AG04449 (cell line): ENCODE measurements around the gene GTF2I.
"Not testable (repeated sequence)": the region's sequence is repeated elsewhere in the genome, so short reads cannot be mapped to it uniquely, and the experiment has no call there.

Experiments
- CTCF ChIA-PET: fragments of 350-600 bp; formaldehyde crosslinking; extraction: SDS; loops from one replicate; lab custom pipeline; 2021; ENCODE audit warnings: antibody characterized with exemption; lab: Yijun Ruan, JAX
- POLR2A ChIA-PET: fragments of 400-600, 350-600 bp; formaldehyde crosslinking; extraction: SDS; loops from one replicate; lab custom pipeline; 2020; ENCODE audit warnings: antibody characterized with exemption, inconsistent platforms; lab: Yijun Ruan, JAX
- DNase-seq: peaks from one replicate; pipeline ENCODE4 v3.0.0-alpha.2; 2010; ENCODE audit warnings: low read depth, low spot score
- H3K4me3 ChIP-seq: 2 replicates; pipeline ENCODE4 v1.5.1; 2011; ENCODE audit warnings: low read depth, mild to moderate bottlenecking, control low read depth, low read length

Gene GTF2I

DNA sequence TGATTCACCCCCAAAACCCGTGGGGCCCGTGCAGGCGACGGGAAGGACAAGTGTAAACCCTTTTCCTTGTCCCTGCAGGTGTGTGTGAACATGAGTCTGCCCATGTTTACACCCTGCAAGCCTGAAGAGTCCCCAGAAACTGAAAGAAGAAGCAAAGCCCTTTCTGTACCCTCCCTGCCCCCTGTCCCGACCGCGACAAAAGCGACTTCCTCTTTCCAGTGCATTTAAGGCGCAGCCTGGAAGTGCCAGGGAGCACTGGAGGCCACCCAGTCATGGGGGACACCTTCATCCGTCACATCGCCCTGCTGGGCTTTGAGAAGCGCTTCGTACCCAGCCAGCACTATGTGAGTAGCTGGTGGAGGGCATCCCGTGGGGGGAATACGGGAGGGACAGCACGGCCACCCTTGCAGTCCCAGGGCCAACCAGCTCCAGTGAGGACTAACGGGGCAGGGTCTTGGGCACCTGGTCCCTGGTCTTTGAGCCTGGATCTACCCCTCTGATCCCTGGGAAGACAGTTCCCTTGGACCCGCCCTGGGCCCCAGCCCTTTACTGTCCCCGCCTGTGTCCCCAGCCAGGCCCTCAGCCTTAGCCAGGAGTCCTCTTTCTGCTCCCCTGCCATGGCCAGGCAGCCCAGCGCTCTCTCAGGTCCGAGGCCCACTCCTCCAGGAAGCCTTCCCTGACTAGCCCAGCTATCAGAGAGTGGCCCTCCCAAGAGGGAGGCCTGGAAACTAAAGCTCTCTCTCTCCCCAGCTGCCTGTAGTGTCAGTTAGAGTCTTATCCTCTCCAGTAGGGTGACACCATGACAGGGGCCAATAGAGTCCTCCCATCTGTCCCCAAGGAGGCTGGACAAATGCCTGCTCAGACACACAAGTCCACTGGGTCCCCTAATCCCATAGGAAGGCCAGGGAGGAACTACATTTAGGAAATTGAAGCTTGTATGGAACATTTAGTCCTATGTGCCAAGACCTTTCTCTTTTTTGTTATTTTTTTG lies 116.5 kb downstream of the GTF2I start, which contains the start of gene NCF1:
Gene NCF1 (plus strand): TSS at position 252 of the 991 bp plus-strand sequence. CDS start 21 bp downstream, at position 273.
- H3K4me3 ChIP-seq, DNase-seq, CTCF ChIA-PET, POLR2A ChIA-PET: not testable (repeated sequence)

DNA sequence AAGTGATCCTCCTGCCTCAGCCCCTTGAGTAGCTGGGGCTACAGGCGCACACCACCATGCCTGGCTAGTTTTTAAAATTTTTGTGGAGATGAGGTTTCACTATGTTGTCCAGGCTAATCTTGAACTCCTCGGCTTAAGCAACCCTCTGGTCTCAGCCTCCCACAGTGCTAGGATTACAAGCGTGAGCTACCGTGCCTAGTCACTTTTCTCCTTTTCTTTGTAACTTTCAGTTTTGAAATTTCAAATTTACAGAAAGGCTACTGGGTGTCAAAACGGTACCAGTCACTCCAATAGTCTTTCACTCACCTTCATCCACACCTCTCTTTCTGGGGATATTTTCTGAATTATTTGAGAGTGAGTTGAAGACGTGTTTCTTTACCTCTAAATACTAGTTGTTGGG lies 117.6 kb downstream of the GTF2I start:
- POLR2A ChIA-PET, DNase-seq, CTCF ChIA-PET, H3K4me3 ChIP-seq: not testable (repeated sequence)

DNA sequence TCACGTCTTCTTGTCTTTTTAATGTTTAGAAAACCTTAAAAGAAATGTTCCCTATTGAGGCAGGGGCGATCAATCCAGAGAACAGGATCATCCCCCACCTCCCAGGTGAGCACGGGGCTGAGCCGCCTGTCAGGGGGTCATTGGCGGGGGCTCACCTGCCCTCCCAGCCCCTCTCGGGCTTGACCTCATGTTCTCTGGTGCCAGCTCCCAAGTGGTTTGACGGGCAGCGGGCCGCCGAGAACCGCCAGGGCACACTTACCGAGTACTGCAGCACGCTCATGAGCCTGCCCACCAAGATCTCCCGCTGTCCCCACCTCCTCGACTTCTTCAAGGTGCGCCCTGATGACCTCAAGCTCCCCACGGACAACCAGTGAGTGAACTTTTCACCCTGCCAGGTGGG lies 121.5 kb downstream of the GTF2I start:
- H3K4me3 ChIP-seq, DNase-seq, CTCF ChIA-PET, POLR2A ChIA-PET: not testable (repeated sequence)

DNA sequence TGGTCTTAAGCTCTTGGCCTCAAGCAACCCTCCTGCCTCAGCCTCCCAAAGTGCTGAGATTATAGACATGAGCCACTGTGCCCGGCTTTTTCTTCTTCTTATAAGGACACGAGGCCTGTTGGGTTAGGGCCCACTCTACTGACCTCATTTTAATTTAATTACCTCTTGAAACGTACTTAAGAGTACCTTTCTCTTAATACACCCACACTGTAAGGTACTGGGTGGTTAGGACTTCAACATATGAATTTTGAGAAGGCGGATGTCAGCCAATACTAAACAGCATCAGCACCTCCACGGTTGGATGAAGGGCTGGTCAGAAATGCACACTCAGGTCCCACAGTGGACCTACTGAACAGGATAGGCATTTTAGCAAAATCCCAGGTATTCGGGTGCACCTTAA lies 124.2 kb downstream of the GTF2I start:
- DNase-seq, H3K4me3 ChIP-seq, CTCF ChIA-PET, POLR2A ChIA-PET: not testable (repeated sequence)

DNA sequence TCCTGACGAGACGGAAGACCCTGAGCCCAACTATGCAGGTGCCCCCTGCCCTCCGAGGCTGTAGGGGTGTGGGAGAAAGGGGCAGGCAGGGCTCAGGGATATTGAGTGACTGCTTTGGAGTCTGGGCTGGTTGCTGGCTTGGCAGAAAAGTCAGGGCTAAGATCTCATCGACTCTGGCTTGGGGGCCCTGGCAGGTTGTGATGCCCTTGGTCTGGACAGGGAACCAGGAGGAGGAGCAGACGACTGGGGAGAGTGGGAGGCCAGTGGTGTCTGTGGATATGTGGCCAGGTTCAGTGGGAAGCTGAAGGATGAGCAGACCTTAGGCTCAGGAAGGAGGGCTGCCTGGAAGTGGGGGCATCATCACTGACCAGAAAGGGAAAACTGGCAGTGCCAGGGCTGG lies 126.1 kb downstream of the GTF2I start:
- DNase-seq, POLR2A ChIA-PET, CTCF ChIA-PET, H3K4me3 ChIP-seq: not testable (repeated sequence)

DNA sequence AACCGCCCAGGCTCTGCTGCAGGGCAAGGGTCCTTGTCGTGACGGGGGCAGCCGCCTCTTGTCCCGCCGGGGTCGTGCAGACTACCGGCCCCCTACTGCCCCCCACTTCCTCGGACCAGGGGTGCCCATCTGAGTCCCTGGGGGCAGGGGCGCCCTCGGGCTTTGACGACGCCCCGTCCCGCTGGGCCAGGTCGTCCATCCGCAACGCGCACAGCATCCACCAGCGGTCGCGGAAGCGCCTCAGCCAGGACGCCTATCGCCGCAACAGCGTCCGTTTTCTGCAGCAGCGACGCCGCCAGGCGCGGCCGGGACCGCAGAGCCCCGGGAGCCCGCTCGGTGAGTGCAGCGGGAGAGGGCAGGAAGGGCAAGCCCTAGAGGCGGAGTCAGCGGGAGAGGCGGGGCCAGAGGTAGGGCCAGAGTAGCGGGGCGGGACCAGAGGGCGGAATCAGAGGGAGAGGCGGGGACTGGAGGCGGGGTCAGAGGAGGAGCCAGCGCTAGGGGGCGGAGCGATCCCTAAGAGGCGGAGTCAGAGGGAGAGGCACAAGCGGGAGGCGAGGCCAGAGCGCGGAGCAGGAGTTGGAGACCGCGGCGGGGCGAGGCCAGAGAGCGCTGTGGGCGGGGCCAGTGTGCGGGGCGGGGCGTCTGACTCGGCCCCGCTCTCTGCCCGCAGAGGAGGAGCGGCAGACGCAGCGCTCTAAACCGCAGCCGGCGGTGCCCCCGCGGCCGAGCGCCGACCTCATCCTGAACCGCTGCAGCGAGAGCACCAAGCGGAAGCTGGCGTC lies 131.0 kb downstream of the GTF2I start:
- peak overlapping the region; percentile 44 for H3K4me3 ChIP-seq
- CTCF ChIA-PET, DNase-seq, POLR2A ChIA-PET: not testable (repeated sequence)

DNA sequence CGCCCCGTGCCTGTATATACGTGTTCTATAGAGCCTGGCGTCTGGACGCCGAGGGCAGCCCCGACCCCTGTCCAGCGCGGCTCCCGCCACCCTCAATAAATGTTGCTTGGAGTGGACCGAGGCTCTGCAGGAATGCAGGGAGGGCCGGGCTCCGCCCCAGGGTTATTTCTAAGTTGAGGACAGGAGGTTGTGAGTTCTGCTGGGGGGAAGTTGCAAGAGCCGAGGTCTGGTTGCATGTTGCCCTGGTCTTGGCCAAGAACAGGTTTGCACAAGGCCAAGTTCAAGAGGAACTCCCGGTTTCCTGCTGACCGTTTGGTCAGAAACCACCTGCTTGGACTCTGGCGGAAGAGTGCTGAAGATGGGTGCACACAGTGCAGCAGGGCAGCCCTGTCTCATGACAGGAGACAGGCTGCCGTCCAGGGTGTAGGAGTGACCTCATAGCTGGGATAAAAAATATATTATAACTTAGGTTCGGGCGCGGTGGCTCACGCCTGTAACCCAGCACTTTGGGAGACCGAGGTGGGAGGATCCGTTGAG lies 131.8 kb downstream of the GTF2I start:
- H3K4me3 ChIP-seq, POLR2A ChIA-PET, DNase-seq, CTCF ChIA-PET: not testable (repeated sequence)

DNA sequence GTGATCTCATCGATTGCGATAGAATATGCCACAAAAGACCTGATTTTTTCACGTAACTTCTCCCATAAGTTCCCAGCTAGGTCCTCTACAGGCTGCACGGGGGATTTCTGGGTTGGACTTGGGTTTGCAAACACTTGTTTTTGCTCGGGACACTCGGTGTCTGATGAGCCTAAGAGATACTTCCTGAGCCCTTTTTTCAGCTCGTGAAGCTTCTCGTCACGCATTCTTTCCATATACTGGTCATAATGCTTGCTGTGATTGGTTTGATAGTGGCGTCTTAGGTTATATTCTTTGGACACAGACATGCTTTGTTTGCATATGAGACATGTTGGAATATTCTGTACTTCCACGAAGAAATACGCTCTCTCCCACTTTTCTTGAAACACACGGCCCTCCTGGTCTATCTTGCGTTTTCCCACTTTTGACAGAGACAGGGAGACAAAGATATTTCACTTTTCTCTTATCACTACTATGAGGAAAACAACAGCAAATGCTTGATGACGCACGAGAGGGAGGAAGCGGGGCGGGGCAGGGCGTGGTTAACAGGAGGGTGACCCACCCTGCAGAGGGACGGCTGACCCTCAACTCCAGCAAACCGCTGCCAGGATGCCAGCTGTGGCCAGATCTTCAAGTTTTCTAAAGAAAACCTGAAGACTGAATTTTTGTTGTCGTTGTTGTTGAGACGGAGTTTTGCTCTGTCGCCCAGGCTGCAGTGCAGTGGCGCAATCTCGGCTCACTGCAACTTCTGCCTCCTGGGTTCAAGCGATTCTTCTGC lies 140.5 kb downstream of the GTF2I start:
- DNase-seq, CTCF ChIA-PET, POLR2A ChIA-PET, H3K4me3 ChIP-seq: not testable (repeated sequence)

DNA sequence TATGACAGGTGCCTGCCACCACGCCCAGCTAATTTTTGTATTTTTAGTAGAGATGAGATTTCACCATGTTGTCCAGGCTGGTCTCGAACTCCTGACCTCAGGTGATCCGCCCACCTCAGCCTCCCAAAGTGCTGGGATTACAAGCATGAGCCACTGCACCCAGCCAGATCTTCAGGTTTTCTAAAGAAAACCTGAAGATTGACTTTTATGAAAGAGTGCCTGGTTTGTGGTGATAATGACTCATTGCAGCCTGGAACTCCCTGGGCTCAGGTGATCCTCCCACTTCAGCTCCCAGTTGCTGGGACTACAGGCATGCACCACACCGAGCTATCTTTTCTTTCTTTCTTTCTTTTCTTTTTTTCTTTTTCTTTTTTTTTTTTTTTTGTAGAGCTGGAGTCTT lies 141.1 kb downstream of the GTF2I start:
- H3K4me3 ChIP-seq, CTCF ChIA-PET, POLR2A ChIA-PET, DNase-seq: not testable (repeated sequence)
